Stomach (tissue), 9 donors: ENCODE data around the gene PMM2. TPM values are rescaled to one million over a fixed set of nuclear protein-coding genes. Genes with fewer than 3 reads are reported as not detected.

Experiments
- DNase-seq, 2 donors: peaks; one replicate each; pipeline versions ENCODE4 v3.0.0 to v3.0.0-alpha.2; 2013 to 2019
- H3K27ac ChIP-seq, 5 donors: fragments of 200-600 bp in 4 of 5; sonication (generic) in 4 of 5; one replicate each; pipeline ENCODE4 v1.5.1; 2013 to 2019; ENCODE audit warnings: mild to moderate bottlenecking in 1 of 5, moderate library complexity in 1 of 5
- H3K27me3 ChIP-seq, 3 donors: fragments of 200-600 bp; sonication (generic); one replicate each; pipeline ENCODE4 v1.5.1; 2017 to 2019; ENCODE audit warnings: mixed run types in 1 of 3
- H3K36me3 ChIP-seq, 4 donors: fragments of 200-600 bp; sonication (generic); 1 replicate in 3 of 4; 2 replicates in 1 of 4; pipeline ENCODE4 v1.5.1; 2016 to 2019
- H3K4me1 ChIP-seq, 4 donors: fragments of 200-600 bp; sonication (generic); one replicate each; pipeline ENCODE4 v1.5.1; 2016 to 2019
- H3K4me3 ChIP-seq, 4 donors: fragments of 200-600 bp; sonication (generic) in 3 of 4; one replicate each; pipeline ENCODE4 v1.5.1; 2016 to 2019; ENCODE audit warnings: mild to moderate bottlenecking in 1 of 4
- H3K9me3 ChIP-seq, 4 donors: fragments of 200-600 bp; sonication (generic); one replicate each; pipeline ENCODE4 v1.5.1; 2016 to 2019
- CTCF ChIP-seq, 7 experiments: fragments of 450-650 bp in 4 of 7; fragments of 200-600 bp in 3 of 7; sonication (generic) in 3 of 7; IDR thresholded peaks; one replicate each; pipeline ENCODE4 v1.5.1; 2016 to 2019; ENCODE audit warnings: antibody characterized with exemption in 7 of 7, control low read depth in 2 of 7, mild to moderate bottlenecking in 1 of 7
- EP300 ChIP-seq: sonication (generic); formaldehyde crosslinking; IDR thresholded peaks from one replicate; pipeline ENCODE4 v1.6.1; 2017; ENCODE audit warnings: antibody characterized with exemption
- POLR2A ChIP-seq, 4 donors: fragments of 450-650 bp; IDR thresholded peaks; one replicate each; pipeline ENCODE4 v1.6.1; 2016; ENCODE audit warnings: antibody characterized with exemption in 4 of 4, control low read depth in 2 of 4, mild to moderate bottlenecking in 1 of 4, moderate library complexity in 1 of 4
- POLR2AphosphoS5 ChIP-seq, 3 donors: sonication (generic); formaldehyde crosslinking; IDR thresholded peaks; one replicate each; pipeline ENCODE4 v1.6.1; 2016; ENCODE audit warnings: antibody characterized with exemption in 3 of 3
- WGBS, 5 donors: extraction: QIAGEN DNeasy Blood & Tissue Kit in 3 of 5; methylation state at CpG; one replicate each; pipeline versions ENCODE4 v1.1.5 to v1.1.7; 2013 to 2018; 5-methylcytosine and 5-hydroxymethylcytosine counted together
- intact Hi-C: fragments of 100-400 bp; cut with DNase I; formaldehyde crosslinking; loops from one replicate; pipeline ENCODE4 v1.15.1; 2023; ENCODE audit warnings: low total_unique reads
- polyA plus RNA-seq, 3 donors: library from polyadenylated mRNA; stranded (reverse); fragments of 200-250 nt; gene quantifications; one replicate each; pipeline ENCODE4 v1.2.3, GENCODE V29; 2013
- total RNA-seq, 5 donors: library from RNA; depleted of rRNA; stranded (reverse); fragments of >200 nt; gene quantifications; one replicate each; pipeline versions ENCODE4 v1.1.0 to v1.2.3, GENCODE V29; 2014 to 2016
- donor health status: healthy with polysubstance abuse.
- donor health status: Bipolar disorder and iron deficiency.
- donor health status: healthy.

The PMM2 gene
- total and polyA plus RNA-seq, 8 donors, result 15.1 to 89.3 (median 40.4) TPM

DNA sequence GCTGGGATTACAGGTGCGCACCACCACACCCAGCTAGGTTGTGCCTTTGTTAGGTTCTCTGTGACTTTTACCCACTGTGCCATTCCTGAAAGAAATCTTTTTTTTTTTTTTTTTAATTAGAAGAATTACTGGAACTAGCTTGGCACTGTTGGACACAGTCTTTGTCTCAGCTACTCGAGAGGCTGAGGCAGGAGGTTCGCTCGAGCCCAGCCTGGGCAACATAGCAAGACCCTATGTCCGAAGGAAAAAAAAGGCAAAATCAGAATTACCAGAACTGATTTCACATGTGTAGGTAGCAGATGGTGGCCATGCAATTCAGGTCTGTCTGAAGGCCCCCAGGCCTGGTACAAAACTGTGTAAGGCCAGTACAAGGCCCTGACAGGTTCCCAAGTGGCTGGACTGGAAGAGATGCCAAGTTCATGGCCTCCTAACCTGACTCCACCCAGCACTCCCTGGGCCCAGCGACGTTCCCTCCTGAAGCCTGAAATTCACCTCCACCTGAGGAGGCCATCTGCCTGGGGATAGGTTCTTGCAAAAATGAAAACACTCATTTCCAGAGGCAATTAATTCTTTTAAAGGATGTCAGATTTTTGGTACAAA lies 48.2 kb downstream of the PMM2 start:
- Histone ChIP-seq H3K27ac (no peak overlapping the region), H3K36me3 (peaks cover 14 to 50% (median 43%) of the 10 kb centered on the region in 4 donors), H3K4me3 (no peak overlapping the region), H3K4me1 (peaks cover 5 to 31% (median 18%) of the 10 kb centered on the region in 4 donors), H3K27me3 (no peaks in the 10 kb centered on the region), H3K9me3 (no peaks in the 10 kb centered on the region)
- intact Hi-C loops, result no loop called here
- DNase-seq, result no peak
- 77 to 87% (median 86%) methylated on average over 7 of the region's 7 CpGs for WGBS, 5 donors
- TF ChIP-seq POLR2A (IDR thresholded peaks at IDR 0.05), result no peak
- TF ChIP-seq POLR2AphosphoS5 (IDR thresholded peaks at IDR 0.05), result no peak
- no peak for TF ChIP-seq CTCF (IDR thresholded peaks at IDR 0.05)
- no peak for TF ChIP-seq EP300

- no peak for DNase-seq
- peaks cover 5 to 33% (median 18%) of the 10 kb centered on the region in 4 donors for H3K4me1 ChIP-seq
- H3K4me3 ChIP-seq, result no peak overlapping the region
- WGBS, 5 donors, result 82 to 89% (median 87%) methylated on average over 10 of the region's 10 CpGs
- peaks cover 14 to 56% (median 50%) of the 10 kb centered on the region in 4 donors for H3K36me3 ChIP-seq
- intact Hi-C loops, result no loop called here
- no peak for TF ChIP-seq POLR2AphosphoS5 (IDR thresholded peaks at IDR 0.05)
- no peak for TF ChIP-seq CTCF (IDR thresholded peaks at IDR 0.05)
- no peak for TF ChIP-seq EP300
- no peaks in the 10 kb centered on the region for H3K27me3 ChIP-seq
- no peak overlapping the region for H3K27ac ChIP-seq
- H3K9me3 ChIP-seq, result no peaks in the 10 kb centered on the region
These were observed 48.8 kb downstream of the PMM2 start for GRCh38 chr16:8846401-8846932.

DNA sequence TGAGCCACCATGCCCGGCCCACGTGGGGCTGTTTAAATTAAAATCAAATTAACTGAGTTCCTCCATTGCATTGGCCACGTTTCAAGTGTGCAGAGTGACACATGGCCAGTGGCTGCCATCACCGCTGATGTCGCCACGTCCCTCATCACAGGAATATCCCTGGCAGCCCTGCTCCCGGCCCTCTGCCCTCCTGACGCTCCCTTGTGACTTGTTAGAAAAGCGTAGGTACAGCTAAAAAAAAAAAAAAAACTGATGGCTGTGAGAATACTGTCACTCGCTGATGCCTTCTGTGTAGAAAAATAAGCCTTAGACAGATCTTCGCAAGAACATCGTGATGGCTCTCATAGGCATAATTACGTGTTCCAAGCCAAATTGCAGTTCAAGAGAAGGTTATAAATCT lies 49.5 kb downstream of the PMM2 start:
- WGBS, 5 donors, result 82 to 86% (median 84%) methylated on average over 13 of the region's 13 CpGs
- Histone ChIP-seq H3K27me3 (no peaks in the 10 kb centered on the region), H3K27ac (no peak overlapping the region), H3K9me3 (no peaks in the 10 kb centered on the region), H3K4me3 (no peak overlapping the region), H3K36me3 (peaks cover 14 to 63% (median 54%) of the 10 kb centered on the region in 4 donors), H3K4me1 (peaks cover 5 to 33% (median 18%) of the 10 kb centered on the region in 4 donors)
- TF ChIP-seq POLR2A (IDR thresholded peaks at IDR 0.05) (no peak), EP300 (no peak), CTCF (IDR thresholded peaks at IDR 0.05) (no peak), POLR2AphosphoS5 (IDR thresholded peaks at IDR 0.05) (no peak)
- no peak for DNase-seq
- intact Hi-C loops, result no loop called here

- Histone ChIP-seq H3K9me3 (no peaks in the 10 kb centered on the region), H3K4me3 (no peak overlapping the region), H3K36me3 (peaks cover 14 to 68% (median 59%) of the 10 kb centered on the region in 4 donors), H3K27me3 (no peaks in the 10 kb centered on the region), H3K4me1 (peaks cover 5 to 33% (median 18%) of the 10 kb centered on the region in 4 donors), H3K27ac (no peak overlapping the region)
- intact Hi-C loops, result no loop called here
- TF ChIP-seq EP300, result no peak
- TF ChIP-seq CTCF (IDR thresholded peaks at IDR 0.05), result no peak
- no peak for TF ChIP-seq POLR2A (IDR thresholded peaks at IDR 0.05)
- no peak for TF ChIP-seq POLR2AphosphoS5 (IDR thresholded peaks at IDR 0.05)
- no peak for DNase-seq
- WGBS, 5 donors, result 87 to 94% (median 92%) methylated on average over 13 to 15 of the region's 15 CpGs
These were observed 50.0 kb downstream of the PMM2 start for GRCh38 chr16:8847623-8848022.
